Adipocyte (in vitro differentiated cells): ENCODE results near the gene ANKRD40CL.
A peak's percentile ranks its signal among the peaks of the same experiment; 100 is the strongest.

Experiments used
- DNase-seq: peaks from one replicate; pipeline ENCODE4 v3.0.0-alpha.2; 2015; ENCODE audit warnings: low read depth
- H3K27me3 ChIP-seq: replicated peaks from 2 replicates; pipeline ENCODE4 v1.7.0; 2013; ENCODE audit warnings: mild to moderate bottlenecking, low read length, moderate library complexity; ENCODE audit not compliant: control insufficient read depth, insufficient read depth
- H3K36me3 ChIP-seq: 2 replicates; pipeline ENCODE4 v1.7.0; 2013; ENCODE audit warnings: low read length, mild to moderate bottlenecking, moderate library complexity; ENCODE audit not compliant: control insufficient read depth, insufficient read depth, severe bottlenecking
- H3K4me1 ChIP-seq: 2 replicates; pipeline ENCODE4 v1.7.0; 2013; ENCODE audit warnings: mild to moderate bottlenecking, low read length, moderate library complexity; ENCODE audit not compliant: control insufficient read depth, insufficient read depth
- H3K4me3 ChIP-seq: 2 replicates; pipeline ENCODE4 v1.7.0; 2013; ENCODE audit warnings: mild to moderate bottlenecking, low read length, moderate library complexity
- H3K9ac ChIP-seq: 2 replicates; pipeline ENCODE4 v1.7.0; 2013; ENCODE audit warnings: mild to moderate bottlenecking, low read length, moderate library complexity
- H3K9me3 ChIP-seq: 2 replicates; pipeline ENCODE4 v1.7.0; 2013; ENCODE audit warnings: mild to moderate bottlenecking, low read length, moderate library complexity; ENCODE audit not compliant: control insufficient read depth

ANKRD40CL gene

DNA sequence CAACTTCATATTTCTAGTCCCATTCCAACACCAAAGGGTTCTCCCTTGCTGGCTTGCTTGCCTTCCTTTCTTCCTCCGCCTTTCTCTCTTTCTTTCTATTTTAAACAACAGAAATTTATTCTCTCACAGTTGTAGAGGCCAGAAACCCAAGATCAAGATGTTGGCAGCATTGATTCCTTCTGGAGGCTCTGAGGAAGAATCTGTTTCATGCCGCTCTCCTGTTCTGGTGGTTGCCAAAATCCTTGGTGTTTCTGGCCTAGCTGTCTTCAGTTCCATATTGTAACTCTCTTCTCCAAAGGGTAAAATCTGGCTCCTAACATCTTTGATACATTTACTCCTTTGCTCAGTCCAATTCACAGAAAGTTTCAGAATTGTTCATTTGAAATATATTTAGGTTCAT is 3.0 kb upstream of the ANKRD40CL start:
- no peak overlapping the region for H3K9ac ChIP-seq
- no peak overlapping the region for H3K4me3 ChIP-seq
- H3K4me1 ChIP-seq = peaks cover 21% of the 10 kb centered on the region
- H3K27me3 ChIP-seq = no peaks in the 10 kb centered on the region
- no peak for DNase-seq
- H3K9me3 ChIP-seq = no peaks in the 10 kb centered on the region
- no peaks in the 10 kb centered on the region for H3K36me3 ChIP-seq

DNA sequence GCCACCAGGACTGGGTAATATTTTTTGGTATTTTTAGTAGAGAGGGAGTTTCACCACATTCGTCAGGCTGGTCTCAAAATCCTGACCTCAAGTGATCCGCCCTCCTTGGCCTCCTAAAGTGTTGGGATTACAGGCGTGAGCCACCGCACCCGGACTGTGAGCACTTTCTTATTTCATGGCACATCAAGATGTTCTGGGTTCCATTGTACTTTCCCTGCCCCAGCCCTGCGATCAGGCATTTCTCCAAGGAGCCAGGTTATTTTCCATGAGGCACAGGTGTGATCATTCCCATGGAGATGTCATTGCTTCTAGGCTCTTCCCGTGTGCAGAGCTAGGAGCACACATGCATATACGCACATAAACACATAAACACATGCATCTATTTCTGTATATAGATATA is 2.6 kb upstream of the ANKRD40CL start:
- Histone ChIP-seq H3K9me3 (no peaks in the 10 kb centered on the region), H3K36me3 (no peaks in the 10 kb centered on the region), H3K4me3 (no peak overlapping the region), H3K27me3 (no peaks in the 10 kb centered on the region), H3K4me1 (peaks cover 26% of the 10 kb centered on the region), H3K9ac (no peak overlapping the region)
- no peak for DNase-seq

DNA sequence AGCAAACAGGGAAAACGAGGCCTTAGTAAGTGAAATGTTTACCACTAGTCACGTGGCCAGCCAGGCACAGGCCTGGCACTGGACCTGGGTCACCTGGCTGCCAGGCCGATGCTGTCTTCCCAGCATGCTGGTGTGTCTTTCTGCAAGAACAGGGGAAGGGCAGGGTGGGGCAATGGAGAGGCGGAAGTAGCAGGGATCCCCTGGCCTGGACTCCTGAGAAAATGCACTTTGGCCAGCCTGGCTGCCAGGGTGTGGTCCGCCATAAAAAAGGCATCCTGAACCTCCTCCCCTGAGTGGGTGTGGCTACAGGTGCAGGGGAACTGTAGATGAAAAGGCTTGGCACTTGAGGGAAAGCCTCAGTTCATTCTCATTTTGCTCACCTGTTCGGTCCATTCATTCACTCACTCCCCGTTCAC is 1.0 kb upstream of the ANKRD40CL start:
- no peaks in the 10 kb centered on the region for H3K36me3 ChIP-seq
- peaks cover 41% of the 10 kb centered on the region for H3K4me1 ChIP-seq
- no peaks in the 10 kb centered on the region for H3K9me3 ChIP-seq
- no peaks in the 10 kb centered on the region for H3K27me3 ChIP-seq
- H3K4me3 ChIP-seq = no peak overlapping the region
- no peak for DNase-seq
- H3K9ac ChIP-seq = no peak overlapping the region

DNA sequence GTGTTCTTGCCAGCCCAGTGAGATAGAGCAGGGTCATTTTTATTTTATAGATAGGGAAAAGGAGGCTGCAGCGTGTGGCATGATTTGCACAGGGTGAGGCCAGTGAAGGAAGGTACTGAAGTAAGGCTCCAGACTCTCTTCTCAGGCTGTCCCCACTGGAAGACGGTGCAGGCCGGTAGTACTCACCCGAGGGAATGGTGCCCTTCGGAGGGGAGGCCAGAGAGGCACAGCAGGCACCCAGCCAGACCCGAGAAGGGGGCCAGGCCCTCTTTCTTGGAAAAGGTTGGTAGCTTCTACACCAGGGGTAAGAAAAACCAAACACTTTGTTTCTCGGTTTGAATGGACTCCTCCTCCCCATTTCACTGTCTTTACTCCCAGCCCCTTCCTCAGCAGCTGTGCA is 288 bp downstream of the ANKRD40CL start:
- Histone ChIP-seq H3K27me3 (no peaks in the 10 kb centered on the region), H3K36me3 (no peaks in the 10 kb centered on the region), H3K9ac (no peak overlapping the region), H3K4me1 (peaks cover 42% of the 10 kb centered on the region), H3K9me3 (no peaks in the 10 kb centered on the region), H3K4me3 (no peak overlapping the region)
- DNase-seq = no peak

DNA sequence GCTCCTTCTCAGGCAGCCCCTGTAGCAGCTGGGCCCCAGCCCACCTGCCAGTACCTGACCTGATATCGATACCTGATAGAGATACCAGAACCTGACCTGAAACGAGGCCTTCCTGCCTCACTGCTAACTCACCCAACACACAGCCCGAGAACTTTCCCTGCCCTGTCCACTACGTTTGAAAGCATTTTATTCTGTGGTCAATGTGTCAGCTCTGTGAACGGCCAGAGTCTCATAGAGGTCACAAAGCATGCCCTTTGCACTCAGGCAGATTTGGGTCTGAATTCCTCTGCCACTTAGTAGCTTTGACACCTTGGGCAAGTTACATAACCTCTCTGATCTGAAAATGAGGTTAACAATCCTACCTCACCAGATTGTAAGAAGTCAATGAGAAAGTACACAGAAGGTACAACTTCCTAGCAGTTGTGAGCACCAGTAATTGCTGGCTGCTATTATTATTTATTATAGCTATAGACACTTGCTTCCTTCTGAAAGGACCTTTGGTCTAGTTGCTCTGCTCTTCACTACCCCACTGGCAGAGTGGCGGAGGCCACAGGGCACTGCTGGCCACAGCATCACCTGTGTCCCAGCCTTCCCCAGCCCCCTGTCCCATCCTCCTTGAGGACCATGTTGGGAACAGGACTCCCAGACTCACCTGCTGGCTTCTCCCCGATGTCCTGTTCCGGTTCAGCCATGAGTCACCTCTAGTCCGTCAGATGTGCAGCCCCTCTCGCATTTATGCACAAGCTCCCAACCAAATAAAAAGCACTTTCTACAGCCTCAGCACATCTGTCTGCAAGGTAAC is 895 bp downstream of the ANKRD40CL start:
- H3K4me1 ChIP-seq = peaks cover 42% of the 10 kb centered on the region
- H3K27me3 ChIP-seq = no peaks in the 10 kb centered on the region
- H3K9ac ChIP-seq = peak overlapping the region; percentile 63
- H3K4me3 ChIP-seq = no peak overlapping the region
- H3K36me3 ChIP-seq = no peaks in the 10 kb centered on the region
- H3K9me3 ChIP-seq = no peaks in the 10 kb centered on the region
- DNase-seq = no peak

DNA sequence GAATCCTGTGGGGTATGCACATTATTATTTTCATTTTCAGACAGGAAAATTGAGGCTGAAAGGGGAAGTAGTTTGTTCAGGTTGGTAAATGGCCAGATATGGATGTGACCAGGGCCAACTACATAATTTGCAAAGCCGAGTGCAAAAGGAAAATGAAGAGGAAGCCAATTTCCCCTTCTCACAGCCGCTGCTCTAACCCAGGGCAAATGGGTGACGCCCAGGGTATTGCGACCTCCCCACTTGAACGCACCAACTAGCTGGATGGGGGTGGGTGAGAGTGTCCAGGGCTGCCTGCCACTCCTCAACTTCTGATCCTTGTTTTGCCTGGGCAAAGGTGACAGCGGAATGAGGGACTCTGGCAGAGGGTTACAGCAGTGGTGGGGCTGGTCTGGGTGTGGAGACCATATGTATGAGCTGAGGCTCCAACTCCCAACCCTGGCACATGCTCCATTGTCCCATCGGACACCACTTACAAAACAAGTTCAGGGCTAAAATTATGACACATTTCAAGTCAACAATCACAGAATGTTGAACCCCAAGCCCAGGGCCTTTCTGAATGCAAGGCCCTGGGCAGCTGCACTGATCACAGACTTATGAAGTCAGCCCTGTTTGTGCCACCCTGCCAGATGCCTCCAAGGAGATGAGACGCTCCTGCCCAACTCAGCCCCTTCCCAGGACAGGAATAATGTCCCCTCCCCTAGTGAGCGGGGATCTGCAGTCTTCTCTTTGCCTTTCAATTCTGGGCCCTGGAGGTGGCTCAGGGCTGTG is 1.7 kb downstream of the ANKRD40CL start:
- no peak overlapping the region for H3K4me3 ChIP-seq
- H3K9me3 ChIP-seq = no peaks in the 10 kb centered on the region
- no peaks in the 10 kb centered on the region for H3K27me3 ChIP-seq
- DNase-seq = no peak
- peaks cover 42% of the 10 kb centered on the region for H3K4me1 ChIP-seq
- H3K9ac ChIP-seq = peak overlapping the region; percentile 73
- H3K36me3 ChIP-seq = no peaks in the 10 kb centered on the region

DNA sequence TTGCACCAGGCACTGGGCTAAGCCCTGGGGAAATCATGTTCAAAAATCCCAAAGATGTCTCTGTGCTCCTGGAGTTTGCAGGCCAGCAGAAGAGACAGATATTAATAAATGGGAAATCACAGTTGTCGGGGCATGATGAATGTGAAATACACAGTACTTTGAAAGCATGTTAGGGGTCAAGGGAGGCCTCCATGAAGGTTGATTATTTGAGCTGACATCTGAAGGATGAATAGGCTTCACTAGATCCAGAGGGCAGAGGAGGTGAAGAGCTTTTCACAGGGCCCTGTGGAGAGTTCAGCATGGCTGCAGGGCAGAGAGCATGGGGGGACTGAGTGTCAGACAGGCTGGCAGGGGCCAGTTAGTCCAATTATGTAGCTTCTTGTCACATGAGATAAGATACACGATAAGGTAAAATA is 2.6 kb downstream of the ANKRD40CL start:
- H3K4me3 ChIP-seq = no peak overlapping the region
- no peaks in the 10 kb centered on the region for H3K27me3 ChIP-seq
- H3K36me3 ChIP-seq = no peaks in the 10 kb centered on the region

DNA sequence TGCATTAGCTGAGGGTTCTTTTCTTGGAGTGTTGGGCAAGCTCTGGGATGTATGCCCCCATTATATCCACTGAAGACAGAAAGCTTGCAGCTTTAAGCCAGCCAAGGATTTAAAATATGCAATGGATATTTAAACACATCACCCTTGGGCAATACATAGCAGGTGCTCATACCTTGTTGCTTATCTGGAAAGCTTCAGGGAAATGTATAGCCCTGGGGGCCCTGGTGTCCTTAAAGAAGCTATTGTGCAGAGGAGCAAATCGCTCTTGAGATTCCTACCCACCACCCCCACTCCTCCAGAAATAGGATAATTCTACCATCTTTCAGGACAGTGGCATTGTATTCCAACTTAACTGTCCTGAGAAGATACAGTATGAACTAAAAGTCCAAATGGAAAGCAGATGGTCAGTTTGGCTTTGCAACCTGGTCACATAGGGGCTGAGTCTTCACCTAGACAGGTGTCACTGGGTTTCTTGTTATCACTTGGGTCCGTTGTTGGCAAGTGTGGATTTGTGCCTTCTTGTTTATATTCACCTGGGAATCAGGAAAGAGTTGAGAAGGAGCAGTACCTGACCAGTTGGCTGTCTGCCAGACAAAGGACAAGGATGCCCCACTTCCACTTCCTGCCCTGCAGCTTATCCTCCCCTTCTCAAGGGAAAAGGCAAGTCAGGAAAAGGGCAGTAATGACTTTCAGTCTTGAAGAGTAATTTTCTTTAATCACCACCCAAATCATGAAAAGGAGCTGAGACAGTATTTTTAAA is 3.4 kb downstream of the ANKRD40CL start:
- Histone ChIP-seq H3K36me3 (no peaks in the 10 kb centered on the region), H3K9ac (peak overlapping the region; percentile 80), H3K9me3 (no peaks in the 10 kb centered on the region), H3K4me3 (no peak overlapping the region), H3K27me3 (no peaks in the 10 kb centered on the region), H3K4me1 (peaks cover 42% of the 10 kb centered on the region)
- DNase-seq = no peak

More for the DNA sequence above, 2.6 kb downstream of the ANKRD40CL start:
- no peak for DNase-seq
- H3K9ac ChIP-seq = peak overlapping the region; percentile 73
- peaks cover 42% of the 10 kb centered on the region for H3K4me1 ChIP-seq
- no peaks in the 10 kb centered on the region for H3K9me3 ChIP-seq

DNA sequence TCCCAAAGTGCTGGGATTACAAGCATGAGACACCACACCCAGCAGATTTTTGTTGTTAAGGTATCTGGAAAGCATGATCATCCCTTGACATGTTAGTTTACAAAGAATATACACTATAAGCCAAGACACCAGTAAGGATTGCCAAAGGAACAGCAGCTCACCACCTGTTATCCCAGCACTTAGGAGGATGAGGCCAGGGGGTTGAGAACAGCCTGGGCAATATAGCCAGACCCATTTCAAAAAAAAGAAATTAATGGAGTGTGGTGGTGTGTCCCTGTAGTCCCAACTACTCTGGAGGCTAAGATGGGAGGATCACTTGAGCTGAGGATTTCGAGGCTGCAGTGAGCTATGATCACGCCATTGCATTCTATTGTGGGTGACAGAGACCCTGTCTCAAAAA is 5.1 kb downstream of the ANKRD40CL start:
- DNase-seq = no peak
- no peak overlapping the region for H3K4me3 ChIP-seq
- H3K36me3 ChIP-seq = no peaks in the 10 kb centered on the region
- no peak overlapping the region for H3K9ac ChIP-seq
- no peaks in the 10 kb centered on the region for H3K27me3 ChIP-seq
- no peaks in the 10 kb centered on the region for H3K9me3 ChIP-seq
- peaks cover 37% of the 10 kb centered on the region for H3K4me1 ChIP-seq

DNA sequence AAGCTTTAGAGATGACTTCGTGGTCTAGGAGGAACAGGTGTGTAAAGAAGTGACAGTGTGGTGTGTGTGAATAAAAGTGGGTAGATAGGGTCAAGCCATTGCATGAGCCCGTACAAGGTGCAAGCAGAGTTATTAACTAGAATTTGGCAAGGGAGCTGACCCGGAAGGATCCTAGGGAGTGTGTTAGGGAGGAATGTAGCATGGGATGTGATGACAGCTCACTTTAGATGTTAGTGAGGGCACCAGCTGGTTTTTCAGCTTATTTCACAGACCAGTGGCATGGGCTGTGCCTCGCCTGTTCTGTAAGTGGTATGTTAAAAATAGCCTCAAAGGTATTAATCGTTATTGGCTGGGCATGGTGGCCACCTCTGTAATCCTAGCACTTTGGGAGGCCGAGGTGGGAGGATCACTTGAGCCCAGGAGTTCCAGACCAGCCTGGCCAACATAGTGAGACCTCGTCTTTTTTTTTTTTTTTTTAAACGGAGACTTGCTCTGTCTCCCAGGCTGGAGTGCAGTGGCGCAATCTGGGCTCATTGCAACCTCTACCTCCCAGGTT is 8.3 kb downstream of the ANKRD40CL start:
- no peak for DNase-seq
- Histone ChIP-seq H3K9ac (no peak overlapping the region), H3K9me3 (no peaks in the 10 kb centered on the region), H3K36me3 (peaks cover 19% of the 10 kb centered on the region), H3K4me1 (peaks cover 8% of the 10 kb centered on the region), H3K4me3 (no peak overlapping the region), H3K27me3 (no peaks in the 10 kb centered on the region)

DNA sequence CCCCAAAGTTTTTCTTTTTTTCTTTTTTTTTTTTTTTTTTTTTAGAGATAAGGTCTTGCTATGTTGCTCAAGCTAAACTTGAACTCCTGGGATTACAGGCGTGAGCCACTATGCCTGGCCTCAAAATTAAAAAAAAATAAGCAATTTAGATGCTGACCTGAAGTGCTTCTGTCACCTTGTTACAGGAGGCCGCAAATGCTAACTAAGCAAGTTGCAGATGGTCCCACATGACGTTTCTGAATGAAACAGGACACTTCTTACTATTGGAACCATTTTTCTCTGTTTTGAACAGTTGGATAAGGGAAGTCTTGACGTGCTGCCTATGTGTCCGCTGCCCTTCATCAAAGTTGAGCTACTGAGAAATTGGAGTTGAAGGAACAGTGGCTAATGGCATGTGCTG is 8.8 kb downstream of the ANKRD40CL start:
- Histone ChIP-seq H3K4me3 (no peak overlapping the region), H3K9ac (no peak overlapping the region), H3K4me1 (peaks cover 3% of the 10 kb centered on the region), H3K9me3 (no peaks in the 10 kb centered on the region), H3K36me3 (peaks cover 24% of the 10 kb centered on the region), H3K27me3 (no peaks in the 10 kb centered on the region)
- DNase-seq = no peak
